Pericardium fibroblast (primary cell): ENCODE results near the gene CTAGE15. TPM values are rescaled to one million over a fixed set of nuclear protein-coding genes. Genes with fewer than 3 reads are reported as not detected.

Experiments
- total RNA-seq: library from RNA; depleted of rRNA; stranded (reverse); fragments of >200 nt; gene quantifications from 2 replicates; pipeline ENCODE4 v1.2.3, GENCODE V29; 2015

The CTAGE15 gene, protein sequence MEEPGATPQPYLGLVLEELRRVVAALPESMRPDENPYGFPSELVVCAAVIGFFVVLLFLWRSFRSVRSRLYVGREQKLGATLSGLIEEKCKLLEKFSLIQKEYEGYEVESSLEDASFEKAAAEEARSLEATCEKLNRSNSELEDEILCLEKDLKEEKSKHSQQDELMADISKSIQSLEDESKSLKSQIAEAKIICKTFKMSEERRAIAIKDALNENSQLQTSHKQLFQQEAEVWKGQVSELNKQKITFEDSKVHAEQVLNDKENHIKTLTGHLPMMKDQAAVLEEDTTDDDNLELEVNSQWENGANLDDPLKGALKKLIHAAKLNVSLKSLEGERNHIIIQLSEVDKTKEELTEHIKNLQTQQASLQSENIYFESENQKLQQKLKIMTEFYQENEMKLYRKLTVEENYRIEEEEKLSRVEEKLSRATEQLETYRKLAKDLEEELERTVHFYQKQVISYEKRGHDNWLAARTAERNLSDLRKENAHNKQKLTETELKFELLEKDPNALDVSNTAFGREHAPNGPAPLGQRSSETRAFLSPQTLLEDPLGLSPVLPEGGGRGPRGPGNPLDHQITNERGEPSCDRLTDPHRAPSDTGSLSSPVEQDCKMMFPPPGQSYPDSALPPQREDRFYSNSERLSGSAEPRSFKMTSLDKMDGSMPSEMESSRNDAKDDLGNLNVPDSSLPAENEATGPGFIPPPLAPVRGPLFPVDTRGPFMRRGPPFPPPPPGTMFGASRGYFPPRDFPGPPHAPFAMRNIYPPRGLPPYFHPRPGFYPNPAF
- not detected in 2 replicates for total RNA-seq

DNA sequence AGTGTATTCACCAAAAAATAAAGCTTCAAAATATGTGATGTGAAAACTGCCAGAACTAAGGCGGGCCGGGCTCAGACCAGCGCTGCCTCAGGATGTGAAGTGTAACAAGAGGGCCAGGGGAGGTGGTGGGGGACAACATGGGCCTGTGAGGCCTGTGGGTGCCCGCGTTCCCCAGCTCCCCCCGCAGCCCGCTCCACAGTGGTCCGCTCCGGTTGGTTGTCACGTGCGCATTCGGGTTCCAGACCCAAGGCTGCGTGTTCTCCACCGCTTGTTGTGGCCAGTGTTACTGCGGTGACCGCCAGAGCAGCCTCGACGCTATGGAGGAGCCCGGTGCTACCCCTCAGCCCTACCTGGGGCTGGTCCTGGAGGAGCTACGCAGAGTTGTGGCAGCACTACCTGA lies at the start of gene CTAGE15:
Gene CTAGE15 (plus strand): TSS at position 301 of the 400 bp plus-strand sequence. CDS start 17 bp downstream, at position 318.

DNA sequence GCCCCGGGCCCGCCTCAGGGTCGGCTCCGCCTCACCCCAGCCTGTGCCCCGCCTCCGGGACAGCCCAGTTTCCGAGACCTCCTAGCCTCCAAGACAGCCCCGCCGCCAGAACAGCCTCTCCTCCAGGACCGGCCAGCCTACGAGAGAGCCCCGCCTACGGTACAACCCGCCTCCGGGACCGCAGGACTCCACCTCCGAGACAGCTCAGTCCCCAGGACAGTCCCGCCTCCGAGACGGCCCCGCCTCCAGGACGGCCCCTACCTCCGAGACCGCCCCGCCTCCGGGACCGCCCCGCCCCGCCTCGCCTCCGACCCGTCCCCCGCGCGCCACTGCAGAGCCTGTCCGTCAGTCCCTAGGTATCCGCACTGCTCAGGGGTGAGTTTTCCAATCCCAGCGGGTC lies 49.0 kb downstream of the CTAGE15 start, which contains the start of gene TCAF2:
Gene TCAF2 (plus strand): TSS at position 329 of the 400 bp plus-strand sequence.

Other genes starting within 250 kb of the CTAGE15 start
- gene FAM131B, start 209.1 kb upstream of the CTAGE15 start, total RNA-seq, result 0.35 and 2.9 TPM in 2 replicates
- 173 and 187 TPM in 2 replicates for gene ZYX, start 190.5 kb upstream of the CTAGE15 start, total RNA-seq
- not detected in 2 replicates for gene EPHA1, start 162.9 kb upstream of the CTAGE15 start, total RNA-seq
- not detected in 2 replicates for gene TAS2R60, start 128.3 kb upstream of the CTAGE15 start, total RNA-seq
- gene TAS2R41, start 93.9 kb upstream of the CTAGE15 start, total RNA-seq, result not detected in 2 replicates
- gene TCAF2, start 49.2 kb downstream of the CTAGE15 start, total RNA-seq, result 1.8 and 3.4 TPM in 2 replicates
- gene CTAGE6, start 185.9 kb downstream of the CTAGE15 start, total RNA-seq, result 0.94 TPM in 1 of 2 replicates, not detected in the other